NCI-H1436 (cell line): ENCODE results near the gene KIF3A.

Experiments
- DNase-seq: peaks from one replicate; lab custom pipeline; 2025; lab: John Stamatoyannopoulos, UW

The KIF3A gene

DNA sequence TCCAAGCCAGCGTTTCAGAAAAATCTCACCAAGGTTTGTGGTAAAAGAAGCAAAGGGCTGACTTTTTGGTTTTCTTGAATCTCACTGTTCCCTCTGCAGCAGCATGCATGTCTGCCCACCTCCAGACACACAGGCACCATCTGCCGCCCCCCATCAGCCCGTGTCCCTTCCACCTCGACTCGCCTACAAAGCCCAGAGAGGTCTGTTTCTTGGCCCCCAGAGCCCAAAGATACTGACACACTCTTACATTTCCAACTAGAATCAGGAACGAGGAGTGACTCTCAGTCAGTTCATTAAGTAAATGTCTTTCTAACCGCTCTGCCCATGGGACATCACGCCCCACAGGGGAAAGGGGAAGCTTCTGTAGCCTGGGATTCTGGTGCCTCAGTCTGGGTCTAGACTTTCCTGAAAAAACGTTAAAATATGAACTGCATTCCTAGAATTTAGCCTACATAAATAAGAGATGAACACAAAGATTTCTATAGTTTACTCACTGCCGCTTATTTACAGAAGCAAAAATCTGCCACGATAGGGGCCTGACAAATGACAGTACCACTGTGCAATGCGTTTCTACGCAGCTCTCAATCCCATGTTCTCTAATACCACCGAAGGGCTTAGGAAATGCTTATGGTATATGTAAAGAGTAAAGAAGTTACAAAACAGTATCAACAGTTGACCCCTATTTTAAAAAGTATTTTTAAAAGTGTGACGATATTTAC lies 59.5 kb downstream of the KIF3A start:
- no peak for DNase-seq

- DNase-seq: no peak
These were observed 60.2 kb downstream of the KIF3A start for GRCh38 chr5:132677191-132677590.

- no peak for DNase-seq
These were observed 61.2 kb downstream of the KIF3A start for GRCh38 chr5:132675936-132676689.

DNA sequence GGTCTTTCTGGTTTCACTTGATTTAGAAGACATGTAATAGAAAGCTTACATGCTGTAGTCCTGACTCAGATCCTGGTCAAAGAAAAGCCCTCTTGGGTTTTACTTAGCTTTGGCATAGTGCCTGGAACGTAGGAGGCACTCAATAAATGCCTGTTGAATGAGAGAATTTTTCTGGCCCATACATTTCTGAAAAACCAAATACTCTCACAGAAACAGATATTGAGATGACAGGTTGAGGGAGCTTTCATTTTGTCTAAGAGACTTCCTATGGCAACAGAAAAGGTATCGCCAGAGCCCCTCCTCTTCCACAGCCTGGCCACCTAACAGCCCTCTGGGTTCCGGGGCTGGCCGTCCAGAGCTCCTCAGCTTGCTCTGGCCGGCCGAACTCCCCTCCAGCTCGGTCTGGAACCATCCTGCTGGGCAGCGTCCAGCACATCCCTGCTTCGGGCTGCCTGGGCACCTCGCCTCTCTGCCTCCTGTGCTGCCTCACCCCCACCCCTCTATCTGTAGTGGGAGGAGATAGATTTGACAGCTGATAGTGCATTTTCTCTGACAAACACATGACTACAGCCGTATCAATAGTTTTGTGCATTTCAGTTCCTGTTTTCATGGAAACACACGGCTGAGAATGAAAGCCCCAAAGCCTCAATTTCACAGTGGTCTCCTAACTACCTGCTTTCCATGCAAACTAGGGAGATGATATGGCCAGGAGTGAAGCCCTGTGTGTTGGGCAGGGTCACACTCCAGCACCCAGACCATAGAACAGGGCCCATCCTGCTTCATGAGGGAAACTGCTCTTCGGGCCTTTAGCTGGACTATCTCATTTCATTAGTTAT lies 62.5 kb downstream of the KIF3A start:
- no peak for DNase-seq

DNA sequence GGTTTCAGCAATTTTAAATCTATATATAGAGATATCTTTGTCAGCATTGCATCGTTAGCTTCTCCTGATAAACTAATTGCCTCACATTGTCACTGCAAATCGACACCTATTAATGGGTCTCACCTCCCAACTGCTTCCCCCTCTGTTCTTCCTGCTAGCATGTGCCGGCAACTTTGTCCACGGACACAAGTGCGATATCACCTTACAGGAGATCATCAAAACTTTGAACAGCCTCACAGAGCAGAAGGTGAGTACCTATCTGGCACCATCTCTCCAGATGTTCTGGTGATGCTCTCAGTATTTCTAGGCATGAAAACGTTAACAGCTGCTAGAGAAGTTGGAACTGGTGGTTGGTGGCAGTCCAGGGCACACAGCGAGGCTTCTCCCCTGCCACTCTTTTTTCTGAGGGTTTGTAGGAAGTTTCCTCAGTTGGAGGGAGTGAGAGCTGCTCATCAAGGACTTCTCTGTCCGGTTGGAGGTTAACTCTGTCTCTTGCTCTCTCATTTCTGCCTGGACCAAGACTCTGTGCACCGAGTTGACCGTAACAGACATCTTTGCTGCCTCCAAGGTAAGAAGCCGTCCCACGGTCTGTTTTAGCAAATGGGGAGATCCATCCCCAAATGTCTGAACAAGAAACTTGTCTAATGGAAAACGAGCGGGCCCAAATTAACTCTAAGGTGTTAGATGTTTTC lies 63.3 kb downstream of the KIF3A start, which contains the start of gene IL4:
TSS of gene IL4 (plus strand) at position 51 of the 692 bp plus-strand sequence. CDS start at position 113, 62 bp downstream.
- DNase-seq: no peak

DNA sequence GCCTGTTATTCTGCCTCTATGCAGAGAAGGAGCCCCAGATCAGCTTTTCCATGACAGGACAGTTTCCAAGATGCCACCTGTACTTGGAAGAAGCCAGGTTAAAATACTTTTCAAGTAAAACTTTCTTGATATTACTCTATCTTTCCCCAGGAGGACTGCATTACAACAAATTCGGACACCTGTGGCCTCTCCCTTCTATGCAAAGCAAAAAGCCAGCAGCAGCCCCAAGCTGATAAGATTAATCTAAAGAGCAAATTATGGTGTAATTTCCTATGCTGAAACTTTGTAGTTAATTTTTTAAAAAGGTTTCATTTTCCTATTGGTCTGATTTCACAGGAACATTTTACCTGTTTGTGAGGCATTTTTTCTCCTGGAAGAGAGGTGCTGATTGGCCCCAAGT lies 63.9 kb downstream of the KIF3A start:
- DNase-seq: no peak

DNA sequence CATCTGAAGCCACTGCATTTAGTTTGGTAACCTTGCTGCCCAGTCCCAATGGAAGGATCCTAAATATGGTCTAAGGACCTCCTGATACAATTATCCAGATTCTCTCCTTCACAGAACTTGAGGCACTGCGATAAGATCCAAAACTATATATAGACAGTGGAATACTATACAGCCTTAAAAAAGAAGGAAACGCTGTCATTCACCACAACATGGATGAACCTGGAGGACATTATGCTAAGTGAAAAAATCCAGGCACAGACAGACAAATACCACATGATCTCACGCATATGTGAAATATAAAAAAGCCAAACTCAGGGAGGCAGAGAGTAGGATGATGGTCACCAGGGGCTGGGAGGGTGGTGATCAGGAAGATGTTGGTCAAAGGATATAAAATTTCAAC lies 66.3 kb downstream of the KIF3A start:
- DNase-seq: no peak

DNA sequence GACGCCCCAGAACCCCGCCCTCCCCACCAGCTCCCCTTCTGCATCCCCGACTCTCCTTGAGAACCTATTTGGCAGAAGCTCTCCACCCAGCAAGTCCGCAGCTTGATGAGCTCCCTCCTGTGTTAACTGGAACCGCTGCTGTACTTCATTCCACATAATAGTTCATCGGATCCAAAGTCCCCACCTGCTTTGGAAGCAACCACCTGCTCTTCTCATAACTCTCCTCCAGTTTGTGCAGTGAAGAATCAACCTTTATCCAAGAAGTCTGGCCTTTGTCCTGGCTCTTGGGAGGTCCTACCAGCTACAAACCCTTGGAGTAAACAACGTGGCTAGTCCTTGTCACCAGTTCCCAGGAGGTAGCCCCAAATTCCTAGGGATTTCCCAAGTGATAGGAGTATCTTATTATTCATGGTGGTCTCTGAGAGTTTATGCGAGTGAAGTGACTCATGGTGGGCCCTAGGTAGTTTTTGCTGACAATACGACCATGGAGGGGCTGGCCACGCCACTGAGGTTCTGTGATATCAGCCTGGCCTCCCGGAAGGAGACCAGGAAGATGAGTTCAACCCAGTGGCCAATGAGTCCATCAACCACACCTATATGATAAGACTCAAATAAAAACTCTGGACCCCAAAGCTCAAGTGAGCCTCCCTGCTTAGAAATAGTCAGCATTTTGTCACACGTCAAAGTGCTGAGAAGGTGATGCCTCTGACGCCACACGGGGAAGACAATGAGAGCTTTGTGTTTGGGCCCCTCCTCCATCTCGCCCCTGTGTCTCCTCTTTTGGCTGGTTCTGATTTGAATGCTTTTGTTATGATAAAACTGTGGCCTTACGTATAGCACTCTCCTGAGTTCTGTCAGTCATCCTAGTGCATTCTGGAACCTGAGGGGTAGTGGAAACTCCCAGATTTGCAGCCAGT lies 67.1 kb downstream of the KIF3A start:
- no peak for DNase-seq

- no peak for DNase-seq
These were observed 67.9 kb downstream of the KIF3A start for GRCh38 chr5:132669455-132669820.

DNA sequence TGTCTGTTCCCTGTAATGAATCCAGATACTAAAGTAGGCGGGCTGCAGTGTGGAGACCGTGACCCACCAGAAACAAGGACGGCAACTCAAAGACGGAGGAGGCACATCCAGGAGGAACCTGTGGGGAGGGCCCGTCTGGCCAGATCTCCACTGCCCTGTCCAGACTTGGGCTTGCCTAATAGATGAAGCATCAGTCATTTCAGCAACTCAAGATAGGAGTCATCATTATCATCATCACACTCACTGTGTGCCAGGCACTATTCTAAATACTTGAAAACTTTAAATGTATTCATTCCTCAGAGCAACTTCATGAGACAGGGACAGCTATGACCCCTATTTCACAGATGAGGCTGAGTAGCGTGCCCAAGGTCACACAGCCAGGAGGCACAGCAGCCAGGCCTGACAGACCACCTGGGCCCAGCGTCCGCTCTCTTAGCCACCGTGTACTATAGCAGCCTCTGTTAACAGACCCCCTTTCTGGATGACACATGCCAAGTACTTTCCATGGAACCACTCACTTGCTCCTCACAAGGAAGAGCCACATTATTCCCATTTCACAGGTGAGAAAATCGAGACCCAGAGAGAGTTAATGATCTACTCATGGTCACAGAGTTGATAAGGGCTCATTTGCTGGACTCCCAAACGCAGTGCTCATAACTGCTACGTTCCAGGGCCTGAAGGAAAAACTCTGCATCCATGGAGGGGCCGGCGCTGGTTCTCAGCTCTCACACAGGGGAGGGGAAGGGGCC lies 68.5 kb downstream of the KIF3A start:
- no peak for DNase-seq

- DNase-seq: no peak
These were observed 69.3 kb downstream of the KIF3A start for GRCh38 chr5:132667761-132668705.

- no peak for DNase-seq
These were observed 70.0 kb downstream of the KIF3A start for GRCh38 chr5:132667309-132667708.

GRCh38 chr5:132666310-132667123 lies 70.8 kb downstream of the KIF3A start:
- no peak for DNase-seq

- DNase-seq: no peak
These were observed 71.7 kb downstream of the KIF3A start for GRCh38 chr5:132665574-132666080.

GRCh38 chr5:132664696-132665209 lies 72.6 kb downstream of the KIF3A start:
- DNase-seq: no peak

DNA sequence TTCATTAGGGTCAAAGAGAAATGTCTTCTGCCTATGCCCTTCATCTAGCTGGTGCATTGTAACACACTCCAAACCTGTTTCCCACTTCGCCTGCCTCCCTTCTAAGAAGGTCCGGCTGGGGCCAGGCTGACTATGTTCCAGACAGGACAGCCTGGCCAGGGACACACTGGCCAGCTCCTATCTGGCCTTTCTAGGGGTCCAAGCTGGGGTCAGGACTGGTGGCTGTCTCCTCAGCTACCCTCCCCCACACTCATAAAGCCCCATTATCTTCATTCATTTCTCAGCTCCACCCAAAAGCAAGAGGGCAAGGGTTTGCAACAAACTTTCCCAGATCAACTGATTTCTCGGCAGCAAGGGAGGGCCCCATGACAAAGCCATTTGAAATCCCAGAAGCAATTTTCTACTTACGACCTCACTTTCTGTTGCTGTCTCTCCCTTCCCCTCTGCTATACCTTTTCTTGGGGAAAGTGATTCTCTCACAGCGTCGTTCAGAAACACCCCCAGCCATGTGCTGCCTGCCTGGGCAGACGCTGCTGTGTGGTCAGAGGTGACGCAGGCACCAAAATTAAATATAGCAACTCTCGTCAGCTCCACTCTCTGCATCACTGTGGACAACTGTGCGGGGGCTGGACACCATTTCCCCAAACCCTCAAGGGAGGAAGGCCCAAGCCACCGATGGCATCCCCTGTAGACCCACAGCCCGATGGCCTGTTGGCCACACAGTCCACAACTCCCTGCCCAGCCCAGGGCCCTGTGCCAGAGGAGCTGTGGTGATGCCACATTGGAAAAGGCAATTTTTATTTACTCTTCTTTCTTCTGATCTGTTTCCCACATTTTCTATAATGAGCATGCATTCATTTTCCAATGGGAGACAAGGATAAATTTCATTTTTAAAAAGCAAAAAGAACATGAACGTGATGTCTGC lies 73.3 kb downstream of the KIF3A start:
- no peak for DNase-seq
